GM12878 (cell line): ENCODE results near the gene DUSP16. TPM values are rescaled to one million over a fixed set of nuclear protein-coding genes. Genes with fewer than 3 reads are reported as not detected.

Experiments
- ATAC-seq: fragments of 200-7000 bp; cut with Tn5 transposase; 3 replicates; pipeline ENCODE4 v1.9.1; 2020; ENCODE audit warnings: mild to moderate bottlenecking, moderate library complexity
- BruUV-seq: library from RNA; stranded (reverse); fragments of 400-500 nt; replicated peaks from 2 replicates; lab custom pipeline; 2021; lab: Mats Ljungman, UMichigan
- CTCF ChIA-PET: fragments of 300-600 bp; sonication (Branson Sonifier 250); formaldehyde crosslinking; extraction: SDS; loops from one replicate; lab custom pipeline; 2021; ENCODE audit warnings: inconsistent platforms; lab: Yijun Ruan, JAX
- POLR2A ChIA-PET: fragments of 350-600 bp; formaldehyde crosslinking; extraction: SDS; loops from one replicate; lab custom pipeline; 2021; ENCODE audit warnings: inconsistent platforms; lab: Charles Lee
- RAD21 ChIA-PET: fragments of 300-600 bp; sonication (Branson Sonifier 250); formaldehyde crosslinking; loops from one replicate; lab custom pipeline; 2023; ENCODE audit warnings: antibody characterized with exemption; ENCODE audit not compliant: unreplicated experiment; lab: Charles Lee
- SMC1A ChIA-PET: fragments of 300-600 bp; sonication (Branson Sonifier 250); formaldehyde crosslinking; loops from one replicate; lab custom pipeline; 2023; ENCODE audit not compliant: unreplicated experiment, uncharacterized antibody; lab: Charles Lee
- DNase-seq: peaks from one replicate; pipeline ENCODE4 v3.0.0-alpha.2; 2011; ENCODE audit warnings: low read depth, low spot score
- FAIRE-seq: peaks from 3 replicates; lab custom pipeline; 2011; peaks lifted over from hg19 to GRCh38; lab: Jason Lieb, UNC
- H2AFZ ChIP-seq: 2 replicates; pipeline ENCODE4 v1.6.0; 2011; ENCODE audit warnings: low read depth, low read length, control low read depth; ENCODE audit not compliant: control insufficient read depth
- H3K27ac ChIP-seq: 2 replicates; pipeline ENCODE4 v1.5.1; 2011; ENCODE audit warnings: control low read depth; ENCODE audit not compliant: control insufficient read depth, insufficient read depth
- H3K27me3 ChIP-seq, 2 experiments: replicated peaks in 1 of 2; 2 replicates each; pipeline versions ENCODE4 v1.6.0 to v1.6.1; 2011; ENCODE audit warnings: low read length in 1 of 2; ENCODE audit not compliant: control insufficient read depth in 2 of 2, insufficient read depth in 2 of 2
- H3K36me3 ChIP-seq, 2 experiments: 2 replicates each; pipeline ENCODE4 v1.5.1; 2011; ENCODE audit warnings: low read length in 1 of 2; ENCODE audit not compliant: control insufficient read depth in 2 of 2, insufficient read depth in 2 of 2
- H3K4me1 ChIP-seq: 2 replicates; pipeline ENCODE4 v1.6.1; 2011; ENCODE audit warnings: mild to moderate bottlenecking, low read length, moderate library complexity, mixed read lengths; ENCODE audit not compliant: control insufficient read depth, insufficient read depth
- H3K4me2 ChIP-seq: 2 replicates; pipeline ENCODE4 v1.6.0; 2011; ENCODE audit warnings: control low read depth; ENCODE audit not compliant: control insufficient read depth, insufficient read depth
- H3K4me3 ChIP-seq: fragments of 200-600 bp; sonication (generic); 2 replicates; pipeline ENCODE4 v1.5.1; 2016
- H3K79me2 ChIP-seq: 2 replicates; pipeline ENCODE4 v1.6.0; 2011; ENCODE audit warnings: low read length; ENCODE audit not compliant: control insufficient read depth, insufficient read depth
- H3K9ac ChIP-seq: 2 replicates; pipeline ENCODE4 v1.8.0; 2011; ENCODE audit warnings: low read length, control low read depth, mixed read lengths; ENCODE audit not compliant: control insufficient read depth, insufficient read depth
- H3K9me3 ChIP-seq: replicated peaks from 3 replicates; pipeline ENCODE4 v1.5.1; 2011; ENCODE audit warnings: mild to moderate bottlenecking, low read length; ENCODE audit not compliant: control insufficient read depth, insufficient read depth
- H4K20me1 ChIP-seq: 2 replicates; pipeline ENCODE4 v1.6.0; 2011; ENCODE audit not compliant: control insufficient read depth, insufficient read depth
- BMI1 ChIP-seq: fragments of 450-650 bp; IDR thresholded peaks from 2 replicates; pipeline ENCODE4 v1.6.1; 2016; ENCODE audit warnings: mild to moderate bottlenecking, moderate library complexity, borderline replicate concordance
- EGR1 ChIP-seq, 2 experiments: IDR thresholded peaks; 1 replicate in 1 of 2; 2 replicates in 1 of 2; pipeline ENCODE4 v1.6.1; 2011 to 2012; ENCODE audit warnings: low read depth in 2 of 2, low read length in 2 of 2, borderline replicate concordance in 1 of 2, mild to moderate bottlenecking in 1 of 2, moderate library complexity in 1 of 2
- IRF5 ChIP-seq: fragments of 450-650 bp; IDR thresholded peaks from 2 replicates; pipeline ENCODE4 v1.6.1; 2017; ENCODE audit warnings: borderline replicate concordance
- MEF2B ChIP-seq: fragments of 450-650 bp; IDR thresholded peaks from 2 replicates; pipeline ENCODE4 v1.6.1; 2018; ENCODE audit warnings: mild to moderate bottlenecking, moderate library complexity; ENCODE audit not compliant: partially characterized antibody, poor library complexity, severe bottlenecking
- PAX5 ChIP-seq: IDR thresholded peaks from 2 replicates; pipeline ENCODE4 v1.6.1; 2011; ENCODE audit warnings: low read depth, low read length, borderline replicate concordance
- PRDM15 ChIP-seq: fragments of 450-650 bp; formaldehyde crosslinking; IDR thresholded peaks from 2 replicates; pipeline ENCODE4 v1.4.0; 2020; ENCODE audit warnings: mild to moderate bottlenecking, moderate library complexity
- RB1 ChIP-seq: fragments of 450-650 bp; formaldehyde crosslinking; IDR thresholded peaks from 2 replicates; pipeline ENCODE4 v1.6.1; 2017; ENCODE audit warnings: mild to moderate bottlenecking, borderline replicate concordance
- ZBTB4 ChIP-seq: fragments of 450-650 bp; formaldehyde crosslinking; IDR thresholded peaks from 2 replicates; pipeline ENCODE4 v1.4.0; 2022; ENCODE audit warnings: mild to moderate bottlenecking, moderate library complexity
- ZNF687 ChIP-seq: fragments of 450-650 bp; IDR thresholded peaks from 2 replicates; pipeline ENCODE4 v1.6.1; 2017; ENCODE audit warnings: mild to moderate bottlenecking, moderate library complexity
- WGBS: methylation state at CpG from one replicate; pipeline ENCODE4 v1.1.6; 2016; ENCODE audit warnings: low lambda C conversion rate; ENCODE audit not compliant: insufficient replicate concordance, insufficient coverage; ENCODE audit errors: missing lambda C conversion rate; 5-methylcytosine and 5-hydroxymethylcytosine counted together
- in situ Hi-C: fragments of 300-500 bp; cut with MboI; formaldehyde crosslinking; loops from 9 replicates; pipeline ENCODE4 v1.14.3; 2018; ENCODE audit warnings: mixed read lengths
- intact Hi-C: fragments of 100-400 bp; cut with micrococcal nuclease; formaldehyde crosslinking; loops from one replicate; pipeline ENCODE4 v1.14.2; 2022; ENCODE audit not compliant: unreplicated experiment
- polyA plus RNA-seq, 11 experiments: library from polyadenylated mRNA; depleted of rRNA in 4 of 11; unstranded in 6 of 11; stranded (reverse) in 5 of 11; fragments of >200 nt; fragmentation: Nextera tagmentation in 4 of 11; fragmentation: Illumina TruSeq in 1 of 11; extraction: Ambion mirVana in 4 of 11; extraction: Trizol in 1 of 11; gene quantifications; 1 replicate in 1 of 11; 2 replicates in 10 of 11; pipeline versions ENCODE4 v1.2.1 to v1.2.3, GENCODE V29; 2011 to 2016; ENCODE audit warnings: inconsistent platforms in 2 of 11, missing spikeins in 2 of 11, low read depth in 1 of 11
- total RNA-seq, 4 experiments: library from RNA; depleted of rRNA in 3 of 4; stranded (reverse); fragments of >200 nt in 3 of 4; fragmentation: Illumina TruSeq in 1 of 4; extraction: Trizol in 1 of 4; gene quantifications; 2 replicates each; pipeline versions ENCODE4 v1.2.1 to v1.2.3, GENCODE V29; 2013 to 2021

The DUSP16 gene
- total and polyA plus RNA-seq, 10 of the 15 experiments (the other 5 are each of a cell fraction or from before 2014, with no cell fraction given) = 3.9 to 75.3 (median 26.8) TPM

GRCh38 chr12:12452326-12452902, 110.2 kb downstream of the DUSP16 start:
- ChIA-PET POLR2A (interaction anchor here (0.5 kb wide), 1 partner anchor 80 kb away, joined by 3 read pairs; no protein-coding TSS in a partner anchor), SMC1A (interaction anchor here (1.1 to 1.4 kb wide), 2 partner anchors 10 to 21 kb away, joined by 3 to 6 read pairs; no protein-coding TSS in a partner anchor), RAD21 (no interaction called here), CTCF (interaction anchor here (0.7 kb wide), 1 partner anchor 230 kb away, joined by 3 read pairs; no protein-coding TSS in a partner anchor)
- 93% methylated on average over 21 of the region's 21 CpGs for WGBS
- Histone ChIP-seq H2AFZ (no peak overlapping the region), H3K4me2 (no peak overlapping the region), H3K27ac (no peak overlapping the region), H3K4me1 (peaks cover 5% of the 10 kb centered on the region; the same call in 1 of the 2 replicates), H4K20me1 (no peaks in the 10 kb centered on the region), H3K27me3 (no peaks in the 10 kb centered on the region), H3K36me3 (no peaks in the 10 kb centered on the region), H3K9ac (no peak overlapping the region), H3K4me3 (no peak overlapping the region), H3K79me2 (no peaks in the 10 kb centered on the region), H3K9me3 (no peaks in the 10 kb centered on the region)
- intact Hi-C loops (no loop called here), in situ Hi-C loops (no loop called here)
- ATAC-seq (no peak), FAIRE-seq (no peak), DNase-seq (no peak)
- BruUV-seq = no TSS peak
- TF ChIP-seq ZBTB4 (CRISPR knock-in tag) (no peak), EGR1 (IDR thresholded peaks at IDR 0.05; ENCODE audit: borderline replicate concordance in 1 of 2, low read depth in 2 of 2, low read length in 2 of 2) (no peak), IRF5 (no peak), BMI1 (no peak), PRDM15 (CRISPR knock-in tag) (no peak), MEF2B (no peak), PAX5 (no peak), ZNF687 (no peak), RB1 (no peak)
